Fibroblast of the conjunctiva (primary cell): ENCODE data around the gene CLCN7.
"Not testable (repeated sequence)": the region's sequence is repeated elsewhere in the genome, so short reads cannot be mapped to it uniquely, and the experiment has no call there.

Source experiments
- DNase-seq: peaks from one replicate; pipeline ENCODE4 v3.0.0-alpha.2; 2010; ENCODE audit warnings: low read depth

Gene CLCN7

GRCh38 chr16:1445518-1446203 lies 29.2 kb downstream of the CLCN7 start:
- DNase-seq = no peak

GRCh38 chr16:1444730-1445517 lies 29.9 kb downstream of the CLCN7 start:
- DNase-seq = no peak

- DNase-seq = no peak
These were observed 30.7 kb downstream of the CLCN7 start, which contains the start of gene CCDC154 for GRCh38 chr16:1443980-1444729. CCDC154 (minus strand) TSS chr16:1444556; CDS start chr16:1444322, 234 bp downstream.

GRCh38 chr16:1443403-1443973 lies 31.3 kb downstream of the CLCN7 start:
- DNase-seq = no peak

GRCh38 chr16:1442697-1443096 lies 32.1 kb downstream of the CLCN7 start:
- DNase-seq = no peak

- no peak for DNase-seq
These were observed 33.4 kb downstream of the CLCN7 start for GRCh38 chr16:1441391-1441829.

DNA sequence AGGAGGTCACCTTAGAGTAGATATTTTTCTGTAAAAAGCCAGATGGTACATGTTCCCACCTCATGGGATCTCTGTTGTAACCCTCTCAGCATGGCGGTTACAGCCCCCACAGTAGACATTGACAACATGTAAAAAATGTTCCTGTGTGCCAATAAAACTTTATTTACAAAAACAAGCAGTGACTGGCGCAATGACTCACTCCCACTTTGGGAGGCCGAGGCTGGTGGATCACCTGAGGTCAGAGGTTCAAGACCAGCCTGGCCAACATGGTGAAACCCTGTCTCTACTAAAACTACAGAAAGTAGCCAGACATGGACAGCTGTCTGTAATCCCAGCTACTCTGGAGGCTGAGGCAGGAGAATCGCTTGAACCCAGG lies 35.1 kb downstream of the CLCN7 start:
- not testable (repeated sequence) for DNase-seq

DNA sequence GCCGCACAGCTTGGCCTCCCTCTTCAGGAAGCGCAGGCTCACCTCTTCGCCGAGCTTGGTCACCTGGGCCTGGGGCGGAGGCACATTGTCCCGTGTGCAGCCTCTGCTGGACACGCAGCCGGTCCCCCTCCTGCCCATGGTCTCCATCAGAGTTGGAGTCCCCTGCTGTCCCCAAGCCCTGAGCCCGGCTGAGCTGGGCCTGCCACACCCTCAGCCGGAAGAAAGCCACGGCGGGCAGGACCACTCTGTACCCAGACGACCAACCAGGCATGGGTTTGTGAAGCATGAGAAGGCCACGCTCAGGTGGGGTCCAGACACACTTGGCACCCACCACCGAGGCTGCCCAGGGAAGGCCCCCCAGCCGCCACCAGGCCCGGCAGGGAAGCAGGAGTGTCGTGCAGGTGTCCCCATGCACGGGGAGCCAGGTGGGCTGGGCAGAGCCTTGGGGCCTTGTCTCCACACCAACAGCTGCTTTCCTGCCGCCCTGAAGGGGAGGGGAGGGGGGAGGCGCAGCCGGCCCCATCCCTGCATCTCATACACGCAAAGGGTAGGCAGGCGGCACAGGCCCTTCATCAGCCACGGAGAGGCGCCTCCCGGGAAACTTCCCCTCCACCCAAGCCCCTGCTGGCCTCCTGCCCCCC lies 35.6 kb downstream of the CLCN7 start:
- DNase-seq = no peak

DNA sequence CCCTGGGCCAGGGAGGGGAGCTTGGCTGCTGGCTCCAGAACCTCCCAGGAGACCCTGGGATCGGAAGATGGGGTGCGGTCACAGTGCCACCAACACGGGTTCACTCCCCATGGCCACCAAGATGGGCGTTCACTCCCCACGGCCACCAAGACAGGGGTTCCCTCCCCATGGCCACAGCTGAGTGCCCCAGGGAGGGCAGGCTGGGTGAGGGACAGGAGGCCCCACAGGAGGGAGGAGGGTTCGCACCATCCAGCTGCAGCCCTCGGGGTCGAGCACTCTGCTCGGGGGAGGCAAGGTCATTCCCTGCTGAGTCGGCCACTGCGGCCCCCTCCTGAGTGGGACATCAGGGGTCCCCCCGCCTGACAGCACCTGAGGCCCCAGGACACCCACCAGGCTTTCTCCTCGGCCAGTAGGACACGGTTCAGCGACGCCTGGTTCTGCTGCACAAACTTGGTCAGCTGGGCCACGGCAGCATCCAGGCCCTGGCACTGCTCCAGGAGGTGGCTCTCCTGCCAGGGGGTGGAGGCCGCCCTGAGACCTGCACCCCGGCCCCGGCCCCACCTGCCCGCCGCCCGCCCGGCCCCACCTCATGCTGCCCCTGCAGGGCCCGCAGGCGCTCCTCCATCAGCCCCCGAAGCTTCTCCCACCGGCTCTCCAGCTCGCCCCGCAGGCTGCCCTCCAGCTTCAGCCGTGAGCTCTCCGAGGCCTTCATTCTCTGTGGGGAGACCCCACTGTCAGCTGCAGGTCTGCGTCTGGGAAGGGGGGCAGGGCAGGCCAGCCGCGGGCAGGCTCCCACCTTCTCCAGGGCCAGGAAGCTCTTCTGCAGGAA lies 36.4 kb downstream of the CLCN7 start:
- DNase-seq = no peak

GRCh38 chr16:1437606-1438005 lies 37.2 kb downstream of the CLCN7 start:
- no peak for DNase-seq

- no peak for DNase-seq
These were observed 38.0 kb downstream of the CLCN7 start for GRCh38 chr16:1436731-1437355.

GRCh38 chr16:1435921-1436697 lies 38.7 kb downstream of the CLCN7 start:
- DNase-seq = no peak

GRCh38 chr16:1434644-1435592 lies 39.9 kb downstream of the CLCN7 start:
- no peak for DNase-seq

DNA sequence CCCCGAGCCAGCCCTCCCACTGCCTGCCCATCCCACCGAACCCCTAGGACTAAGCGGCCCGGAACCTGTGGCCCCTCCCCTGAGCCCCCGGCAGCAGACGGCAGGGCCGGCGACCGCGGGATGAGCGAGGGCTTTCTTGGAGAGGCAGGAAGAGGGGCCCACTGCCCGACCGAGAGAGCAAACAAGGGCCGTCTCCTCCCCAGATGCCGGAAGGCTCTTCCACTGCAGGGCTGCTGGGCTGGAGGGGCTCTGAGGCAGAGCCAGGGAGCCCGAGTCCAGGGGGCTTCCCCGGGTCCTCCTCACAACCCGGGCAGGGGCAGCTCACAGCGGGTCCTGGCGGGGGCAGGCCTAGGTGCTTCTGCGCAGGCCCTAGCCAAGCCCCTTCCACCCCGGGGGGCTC lies 41.1 kb downstream of the CLCN7 start:
- DNase-seq = no peak

DNA sequence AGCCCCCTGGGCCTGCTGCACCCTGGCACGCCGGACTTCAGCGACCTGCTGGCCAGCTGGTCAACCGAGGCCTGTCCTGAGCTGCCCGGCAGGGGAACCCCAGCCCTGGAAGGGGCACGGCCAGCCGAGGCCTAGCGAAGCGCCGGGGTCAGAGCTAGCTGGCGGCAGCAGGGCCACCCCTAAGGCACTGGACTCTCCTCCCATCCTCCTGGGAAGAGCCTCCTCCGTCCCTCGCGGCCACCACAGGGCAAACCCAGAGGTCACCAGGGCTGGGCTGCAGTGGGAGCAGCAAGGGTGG lies 41.6 kb downstream of the CLCN7 start:
- DNase-seq = no peak

- DNase-seq = no peak
These were observed 42.2 kb downstream of the CLCN7 start for GRCh38 chr16:1432388-1433262.

DNA sequence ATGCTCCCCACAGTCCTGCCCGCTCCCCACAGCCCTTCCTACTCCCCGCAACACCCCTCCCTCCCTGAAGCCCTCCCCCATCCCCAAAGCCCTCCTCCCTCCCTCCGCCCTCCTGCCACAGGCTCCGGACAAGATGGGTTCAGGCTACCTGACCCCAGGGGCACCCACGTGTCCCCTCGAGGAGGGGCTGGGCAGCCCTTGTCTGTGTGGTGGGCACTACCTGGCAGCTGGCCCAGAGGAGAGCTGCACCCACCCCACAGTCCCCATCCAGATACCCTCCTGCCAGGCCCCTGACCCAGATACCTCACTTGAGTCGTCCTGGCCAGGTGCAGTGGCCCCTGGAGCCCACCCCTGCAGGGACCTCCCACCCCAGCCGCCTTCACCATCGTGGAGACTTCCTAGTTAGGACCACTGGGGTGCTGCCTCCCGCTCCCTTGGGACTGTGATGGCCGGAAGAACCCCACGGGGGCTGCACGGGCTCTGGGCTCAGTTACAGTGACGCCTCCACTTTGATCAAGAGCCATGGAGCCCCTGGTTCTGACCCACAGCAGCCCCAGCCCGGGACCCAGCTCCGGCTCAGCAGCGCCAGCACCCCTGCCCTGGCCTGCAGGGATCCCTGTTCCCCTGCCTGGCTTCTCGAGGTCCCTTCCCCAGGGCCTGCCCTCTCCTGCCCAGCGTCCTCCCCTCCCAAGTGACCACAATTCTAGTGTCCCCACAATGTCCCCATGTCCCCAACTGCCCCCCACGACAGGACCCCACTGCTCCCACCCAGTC lies 43.1 kb downstream of the CLCN7 start:
- no peak for DNase-seq
